Measurements from ENCODE around the gene SLC35G4.
"Not testable (repeated sequence)": the region's sequence is repeated elsewhere in the genome, so short reads cannot be mapped to it uniquely, and the experiment has no call there.

DNA sequence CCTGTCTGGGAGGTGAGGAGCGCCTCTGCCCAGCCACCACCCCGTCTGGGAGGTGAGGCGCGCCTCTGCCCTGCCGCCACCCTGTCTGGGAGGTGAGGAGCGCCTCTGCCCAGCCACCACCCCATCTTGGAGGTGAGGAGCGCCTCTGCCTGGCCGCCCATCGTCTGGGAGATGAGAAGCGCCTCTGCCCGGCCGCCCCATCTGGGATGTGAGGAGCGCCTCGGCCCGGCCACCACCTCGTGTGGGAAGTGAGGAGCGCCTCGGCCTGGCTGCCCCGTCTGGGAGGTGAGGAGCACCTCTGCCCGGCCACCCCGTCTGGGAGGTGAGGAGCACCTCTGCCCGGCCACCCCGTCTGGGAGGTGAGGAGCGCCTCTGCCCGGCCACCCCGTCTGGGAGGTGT, 38.4 kb downstream of the SLC35G4 start:
- TF ChIP-seq, protein P1, sequence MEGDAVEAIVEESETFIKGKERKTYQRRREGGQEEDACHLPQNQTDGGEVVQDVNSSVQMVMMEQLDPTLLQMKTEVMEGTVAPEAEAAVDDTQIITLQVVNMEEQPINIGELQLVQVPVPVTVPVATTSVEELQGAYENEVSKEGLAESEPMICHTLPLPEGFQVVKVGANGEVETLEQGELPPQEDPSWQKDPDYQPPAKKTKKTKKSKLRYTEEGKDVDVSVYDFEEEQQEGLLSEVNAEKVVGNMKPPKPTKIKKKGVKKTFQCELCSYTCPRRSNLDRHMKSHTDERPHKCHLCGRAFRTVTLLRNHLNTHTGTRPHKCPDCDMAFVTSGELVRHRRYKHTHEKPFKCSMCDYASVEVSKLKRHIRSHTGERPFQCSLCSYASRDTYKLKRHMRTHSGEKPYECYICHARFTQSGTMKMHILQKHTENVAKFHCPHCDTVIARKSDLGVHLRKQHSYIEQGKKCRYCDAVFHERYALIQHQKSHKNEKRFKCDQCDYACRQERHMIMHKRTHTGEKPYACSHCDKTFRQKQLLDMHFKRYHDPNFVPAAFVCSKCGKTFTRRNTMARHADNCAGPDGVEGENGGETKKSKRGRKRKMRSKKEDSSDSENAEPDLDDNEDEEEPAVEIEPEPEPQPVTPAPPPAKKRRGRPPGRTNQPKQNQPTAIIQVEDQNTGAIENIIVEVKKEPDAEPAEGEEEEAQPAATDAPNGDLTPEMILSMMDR (IDR thresholded peaks at IDR 0.05), result not testable (repeated sequence)
- not testable (repeated sequence) for TF ChIP-seq SIN3A (IDR thresholded peaks at IDR 0.05; ENCODE audit: borderline replicate concordance, insufficient read depth, low read depth, low read length)

All from Panc1 (cell line).